Measurements from ENCODE around the gene LRRC73.

- TF ChIP-seq CTCF (IDR thresholded peaks at IDR 0.05 in 8 of 11, conservative IDR thresholded peaks at IDR 0.05 in 3 of 11) (no peak), POLR2A (IDR thresholded peaks at IDR 0.05) (no peak)
Observed at GRCh38 chr6:43532201-43532600, 22.1 kb upstream of the LRRC73 start.

Measured in spleen (tissue), 7 donors.